ENCODE data around the gene TRPT1. TPM values are rescaled to one million over a fixed set of nuclear protein-coding genes. Genes with fewer than 3 reads are reported as not detected.
A peak's percentile ranks its signal among the peaks of the same experiment; 100 is the strongest.

The TRPT1 gene
- total and polyA plus RNA-seq, 9 of the 15 experiments (the other 6 are each of a cell fraction or from before 2014, with no cell fraction given) = 4.6 to 41.7 (median 23.1) TPM

- TF ChIP-seq KAT2B (IDR thresholded peaks at IDR 0.05; ENCODE audit: low read depth, low read length) (no peak), RBM17 (IDR thresholded peaks at IDR 0.05; ENCODE audit: borderline replicate concordance, low read depth, low read length) (no peak), MTA3 (IDR thresholded peaks at IDR 0.05; ENCODE audit: borderline replicate concordance) (no peak; the same call in none of the 2 replicates), RFX5 (IDR thresholded peaks at IDR 0.05; ENCODE audit: low read depth, low read length) (no peak), CHAMP1 (IDR thresholded peaks at IDR 0.05) (no peak), PHB2 (IDR thresholded peaks at IDR 0.05; ENCODE audit: low read depth) (no peak), TCF7L2 (IDR thresholded peaks at IDR 0.05; ENCODE audit: low read depth, low read length) (no peak), NBN (IDR thresholded peaks at IDR 0.05; ENCODE audit: low read depth) (0 out of 2 replicates have a peak, but pooled peaks have one; percentile 49), HMGN3 (IDR thresholded peaks at IDR 0.05; ENCODE audit: borderline replicate concordance, extremely low read depth, insufficient read length, low read depth, low read length) (peak; percentile 77), GTF2E2 (tag; IDR thresholded peaks at IDR 0.05) (peak; percentile 87), SMARCA5 (IDR thresholded peaks at IDR 0.05) (no peak), ZBTB11 (CRISPR knock-in tag; IDR thresholded peaks at IDR 0.05) (no peak), PHB (CRISPR knock-in tag; IDR thresholded peaks at IDR 0.05) (0 out of 2 replicates have a peak, but pooled peaks have one; percentile 79), ESRRA (IDR thresholded peaks at IDR 0.05; ENCODE audit: borderline replicate concordance, low read depth) (peak; percentile 58; the same call in 1 of the 2 replicates), ZNF707 (CRISPR knock-in tag; conservative IDR thresholded peaks at IDR 0.05) (no peak), CREB3L1 (IDR thresholded peaks at IDR 0.05; ENCODE audit: borderline replicate concordance, low read depth) (peak; percentile 89)
- TF ChIP-seq, protein P1, sequence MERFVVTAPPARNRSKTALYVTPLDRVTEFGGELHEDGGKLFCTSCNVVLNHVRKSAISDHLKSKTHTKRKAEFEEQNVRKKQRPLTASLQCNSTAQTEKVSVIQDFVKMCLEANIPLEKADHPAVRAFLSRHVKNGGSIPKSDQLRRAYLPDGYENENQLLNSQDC (CRISPR knock-in tag; IDR thresholded peaks at IDR 0.05) = 0 out of 2 replicates have a peak, but pooled peaks have one; percentile 57
- TF ChIP-seq, protein P2, sequence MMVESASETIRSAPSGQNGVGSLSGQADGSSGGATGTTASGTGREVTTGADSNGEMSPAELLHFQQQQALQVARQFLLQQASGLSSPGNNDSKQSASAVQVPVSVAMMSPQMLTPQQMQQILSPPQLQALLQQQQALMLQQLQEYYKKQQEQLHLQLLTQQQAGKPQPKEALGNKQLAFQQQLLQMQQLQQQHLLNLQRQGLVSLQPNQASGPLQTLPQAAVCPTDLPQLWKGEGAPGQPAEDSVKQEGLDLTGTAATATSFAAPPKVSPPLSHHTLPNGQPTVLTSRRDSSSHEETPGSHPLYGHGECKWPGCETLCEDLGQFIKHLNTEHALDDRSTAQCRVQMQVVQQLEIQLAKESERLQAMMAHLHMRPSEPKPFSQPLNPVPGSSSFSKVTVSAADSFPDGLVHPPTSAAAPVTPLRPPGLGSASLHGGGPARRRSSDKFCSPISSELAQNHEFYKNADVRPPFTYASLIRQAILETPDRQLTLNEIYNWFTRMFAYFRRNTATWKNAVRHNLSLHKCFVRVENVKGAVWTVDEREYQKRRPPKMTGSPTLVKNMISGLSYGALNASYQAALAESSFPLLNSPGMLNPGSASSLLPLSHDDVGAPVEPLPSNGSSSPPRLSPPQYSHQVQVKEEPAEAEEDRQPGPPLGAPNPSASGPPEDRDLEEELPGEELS (CRISPR knock-in tag; IDR thresholded peaks at IDR 0.05; ENCODE audit: borderline replicate concordance) = no peak; the same call in 1 of the 2 replicates
Observed at GRCh38 chr11:64185175-64185692, 40.8 kb downstream of the TRPT1 start (continued).
